PFSK-1 (cell line): ENCODE data around the gene GLS.

Experiments used
- FOXP2 ChIP-seq: optimal IDR thresholded peaks from 2 replicates; pipeline ENCODE3; 2011; ENCODE audit warnings: borderline replicate concordance, control low read depth, inconsistent platforms; ENCODE audit not compliant: insufficient read depth; ENCODE audit errors: extremely low read length, extremely low read depth
- POLR2AphosphoS5 ChIP-seq: IDR thresholded peaks from 2 replicates; pipeline ENCODE4 v1.6.1; 2012; ENCODE audit warnings: low read depth, mild to moderate bottlenecking, control low read depth, low read length, moderate library complexity
- SIN3A ChIP-seq: IDR thresholded peaks from 2 replicates; pipeline ENCODE4 v1.6.1; 2012; ENCODE audit warnings: mild to moderate bottlenecking, low read length, moderate library complexity, borderline replicate concordance; ENCODE audit not compliant: insufficient read depth
- TAF1 ChIP-seq: IDR thresholded peaks from 2 replicates; pipeline ENCODE4 v1.6.1; 2012; ENCODE audit warnings: low read length, control low read depth, borderline replicate concordance; ENCODE audit not compliant: insufficient read depth
- TF ChIP-seq, protein P1 (sequence below), 2 experiments: IDR thresholded peaks; 2 replicates each; pipeline versions ENCODE4 v1.6.1 to v1.8.0; 2011 to 2012; ENCODE audit warnings: low read depth in 2 of 2, low read length in 2 of 2, control low read depth in 1 of 2, inconsistent platforms in 1 of 2, mild to moderate bottlenecking in 1 of 2, moderate library complexity in 1 of 2; ENCODE audit not compliant: insufficient read depth in 1 of 2

Gene GLS

DNA sequence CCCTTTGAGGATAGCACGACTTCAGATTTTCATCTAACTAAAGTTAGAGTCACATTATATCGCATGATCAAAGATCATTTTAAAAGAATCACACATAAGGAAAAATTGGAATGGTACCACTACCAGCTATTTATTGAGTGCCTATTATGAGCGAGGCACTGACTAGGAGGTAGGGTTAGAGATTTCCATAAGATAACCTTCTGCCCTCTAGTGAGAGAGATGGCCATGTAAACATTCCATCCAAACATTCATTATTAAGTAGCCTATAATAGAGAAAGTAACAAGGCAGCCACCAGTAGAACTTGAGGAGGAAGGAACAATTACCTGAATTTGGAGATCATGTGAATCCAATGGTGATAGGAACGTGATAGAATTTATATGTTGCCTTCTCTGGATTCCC is 25.4 kb upstream of the GLS start:
- TF ChIP-seq, protein P1, sequence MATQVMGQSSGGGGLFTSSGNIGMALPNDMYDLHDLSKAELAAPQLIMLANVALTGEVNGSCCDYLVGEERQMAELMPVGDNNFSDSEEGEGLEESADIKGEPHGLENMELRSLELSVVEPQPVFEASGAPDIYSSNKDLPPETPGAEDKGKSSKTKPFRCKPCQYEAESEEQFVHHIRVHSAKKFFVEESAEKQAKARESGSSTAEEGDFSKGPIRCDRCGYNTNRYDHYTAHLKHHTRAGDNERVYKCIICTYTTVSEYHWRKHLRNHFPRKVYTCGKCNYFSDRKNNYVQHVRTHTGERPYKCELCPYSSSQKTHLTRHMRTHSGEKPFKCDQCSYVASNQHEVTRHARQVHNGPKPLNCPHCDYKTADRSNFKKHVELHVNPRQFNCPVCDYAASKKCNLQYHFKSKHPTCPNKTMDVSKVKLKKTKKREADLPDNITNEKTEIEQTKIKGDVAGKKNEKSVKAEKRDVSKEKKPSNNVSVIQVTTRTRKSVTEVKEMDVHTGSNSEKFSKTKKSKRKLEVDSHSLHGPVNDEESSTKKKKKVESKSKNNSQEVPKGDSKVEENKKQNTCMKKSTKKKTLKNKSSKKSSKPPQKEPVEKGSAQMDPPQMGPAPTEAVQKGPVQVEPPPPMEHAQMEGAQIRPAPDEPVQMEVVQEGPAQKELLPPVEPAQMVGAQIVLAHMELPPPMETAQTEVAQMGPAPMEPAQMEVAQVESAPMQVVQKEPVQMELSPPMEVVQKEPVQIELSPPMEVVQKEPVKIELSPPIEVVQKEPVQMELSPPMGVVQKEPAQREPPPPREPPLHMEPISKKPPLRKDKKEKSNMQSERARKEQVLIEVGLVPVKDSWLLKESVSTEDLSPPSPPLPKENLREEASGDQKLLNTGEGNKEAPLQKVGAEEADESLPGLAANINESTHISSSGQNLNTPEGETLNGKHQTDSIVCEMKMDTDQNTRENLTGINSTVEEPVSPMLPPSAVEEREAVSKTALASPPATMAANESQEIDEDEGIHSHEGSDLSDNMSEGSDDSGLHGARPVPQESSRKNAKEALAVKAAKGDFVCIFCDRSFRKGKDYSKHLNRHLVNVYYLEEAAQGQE (IDR thresholded peaks at IDR 0.05; ENCODE audit: insufficient read depth in 1 of 2, low read depth in 2 of 2, low read length in 2 of 2) = no peak
- TF ChIP-seq TAF1 = no peak
- TF ChIP-seq POLR2AphosphoS5 = no peak
- TF ChIP-seq SIN3A = no peak
- no peak for TF ChIP-seq FOXP2

DNA sequence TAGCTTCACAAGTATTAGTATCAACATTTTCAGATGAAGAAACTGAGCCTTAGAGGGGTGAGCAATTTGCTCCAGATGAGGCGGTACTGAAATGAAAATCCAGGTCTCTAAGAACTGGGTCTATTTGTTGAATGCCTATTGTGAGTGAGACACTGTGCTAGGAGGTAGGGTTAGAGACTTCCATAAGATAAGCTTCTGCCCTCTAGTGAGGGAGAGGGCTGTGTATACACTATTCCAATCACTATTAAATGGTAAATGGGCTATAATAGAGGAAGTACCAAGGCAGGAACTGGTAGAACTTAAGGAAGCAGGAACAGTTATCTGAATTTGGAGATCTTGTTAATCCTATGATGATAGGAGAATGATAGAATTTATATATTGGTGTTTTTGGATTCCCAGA is 23.6 kb upstream of the GLS start:
- TF ChIP-seq, protein P1 (IDR thresholded peaks at IDR 0.05; ENCODE audit: insufficient read depth in 1 of 2, low read depth in 2 of 2, low read length in 2 of 2) = no peak
- TF ChIP-seq FOXP2 (no peak), SIN3A (no peak), POLR2AphosphoS5 (no peak), TAF1 (no peak)

DNA sequence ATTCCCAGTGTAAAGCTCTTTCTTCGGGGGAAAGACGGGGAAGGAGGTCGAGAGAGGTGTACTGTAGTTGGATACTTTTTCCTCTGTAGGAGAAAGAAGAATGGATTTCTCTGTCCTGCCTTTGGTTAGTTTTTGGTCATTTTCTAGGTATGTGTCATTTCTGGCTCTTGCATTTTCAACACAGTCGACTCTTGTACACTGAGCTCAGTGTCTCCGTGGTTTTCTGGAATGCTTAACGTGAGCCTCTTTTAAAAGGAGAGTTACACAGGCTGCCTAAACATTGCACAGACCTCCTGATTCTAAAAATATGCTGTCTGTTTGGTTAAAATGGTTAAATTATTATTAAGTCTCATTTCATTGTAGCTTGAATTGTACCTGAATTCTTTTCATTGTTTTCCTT is 21.8 kb upstream of the GLS start:
- TF ChIP-seq TAF1 (no peak), POLR2AphosphoS5 (no peak)

DNA sequence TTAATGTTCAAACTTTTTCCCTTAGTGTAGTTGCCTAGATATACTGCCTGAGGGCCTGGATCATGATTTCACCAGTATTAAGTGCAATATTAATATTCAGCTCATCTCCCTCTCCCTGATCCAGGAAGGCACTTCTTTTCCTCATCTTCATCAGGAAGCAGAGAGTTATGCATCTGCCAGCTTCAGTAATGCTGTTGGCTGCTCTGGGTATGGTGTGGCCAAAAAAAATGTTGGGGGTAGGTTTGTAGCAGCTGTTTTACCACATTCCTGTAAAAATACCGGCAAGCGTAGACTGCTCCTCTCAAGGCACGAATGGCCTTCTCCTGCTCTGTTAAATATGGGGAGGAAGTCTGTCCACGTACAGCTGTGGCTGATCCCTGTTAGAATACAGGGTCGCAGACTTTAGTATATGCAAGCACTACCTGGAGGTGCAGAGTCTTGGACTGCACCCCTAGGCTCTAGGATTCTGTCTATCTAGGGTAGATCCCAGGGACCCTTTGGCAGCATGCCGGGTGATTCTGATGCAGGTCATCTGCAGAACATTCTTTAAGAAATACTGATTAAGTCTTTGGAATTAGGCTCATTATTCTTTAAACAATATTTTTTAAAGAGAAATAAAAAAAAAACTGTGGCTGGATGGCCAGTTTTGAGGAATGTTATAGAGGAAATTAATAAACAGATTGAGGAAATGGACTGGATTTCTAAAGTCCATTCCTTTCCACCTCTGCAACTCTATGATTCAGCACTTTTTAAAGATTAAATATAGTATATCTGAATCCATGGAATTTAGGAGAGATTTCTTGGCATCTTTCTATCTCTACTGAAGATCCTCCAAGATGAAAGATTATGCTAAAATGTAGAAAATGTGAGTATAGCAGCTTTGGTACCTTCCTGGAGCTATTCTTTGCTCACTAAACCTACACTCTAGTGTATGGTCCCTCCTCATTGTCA is 21.0 kb upstream of the GLS start:
- TF ChIP-seq FOXP2 = no peak
- TF ChIP-seq POLR2AphosphoS5 = no peak
- TF ChIP-seq TAF1 = no peak
- TF ChIP-seq, protein P1 (IDR thresholded peaks at IDR 0.05; ENCODE audit: insufficient read depth in 1 of 2, low read depth in 2 of 2, low read length in 2 of 2) = no peak
- TF ChIP-seq SIN3A = no peak

DNA sequence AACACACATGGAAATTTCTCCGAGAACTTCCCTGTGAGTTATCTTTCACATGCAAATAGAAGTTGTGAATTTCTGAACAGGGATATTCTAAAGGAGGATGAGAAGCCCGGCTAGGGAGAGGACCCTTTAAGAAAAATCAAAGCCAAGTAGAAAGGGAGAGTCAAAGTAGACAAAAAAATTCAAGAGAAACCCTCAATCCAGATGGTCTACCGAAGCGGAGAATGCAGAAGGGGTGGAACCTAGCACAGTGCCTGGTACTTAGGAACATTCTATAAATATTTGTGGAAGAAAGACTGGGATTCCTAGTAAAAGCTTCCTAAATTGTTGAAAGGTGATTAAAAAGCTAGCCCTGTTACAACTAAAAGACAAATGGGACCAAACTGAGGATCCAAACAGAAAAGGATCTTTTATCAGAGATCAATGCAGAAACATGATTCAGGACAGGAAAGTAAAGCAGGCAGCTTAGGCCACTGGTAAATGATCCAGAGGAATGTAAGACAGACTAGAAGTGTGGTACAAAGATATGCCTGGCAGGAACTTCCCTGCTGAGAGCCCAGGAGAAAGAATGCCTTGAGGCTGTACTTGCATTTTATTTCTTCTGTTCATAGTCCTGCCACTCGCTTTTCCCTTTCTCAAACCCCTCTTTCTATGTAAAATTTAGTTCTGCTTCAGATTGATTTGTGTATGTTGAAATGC is 19.5 kb upstream of the GLS start:
- TF ChIP-seq SIN3A (no peak), TAF1 (no peak), FOXP2 (no peak), POLR2AphosphoS5 (no peak)
- TF ChIP-seq, protein P1 (IDR thresholded peaks at IDR 0.05; ENCODE audit: insufficient read depth in 1 of 2, low read depth in 2 of 2, low read length in 2 of 2) = no peak
